ENCODE measurements around the gene GLT8D2. TPM values are rescaled to one million over a fixed set of nuclear protein-coding genes. Genes with fewer than 3 reads are reported as not detected.

GLT8D2 gene, protein sequence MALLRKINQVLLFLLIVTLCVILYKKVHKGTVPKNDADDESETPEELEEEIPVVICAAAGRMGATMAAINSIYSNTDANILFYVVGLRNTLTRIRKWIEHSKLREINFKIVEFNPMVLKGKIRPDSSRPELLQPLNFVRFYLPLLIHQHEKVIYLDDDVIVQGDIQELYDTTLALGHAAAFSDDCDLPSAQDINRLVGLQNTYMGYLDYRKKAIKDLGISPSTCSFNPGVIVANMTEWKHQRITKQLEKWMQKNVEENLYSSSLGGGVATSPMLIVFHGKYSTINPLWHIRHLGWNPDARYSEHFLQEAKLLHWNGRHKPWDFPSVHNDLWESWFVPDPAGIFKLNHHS
- 8.7 TPM for polyA plus RNA-seq (2013, experiment 1 of 2)
- 9.3 TPM for polyA plus RNA-seq (2013, experiment 2 of 2)

DNA sequence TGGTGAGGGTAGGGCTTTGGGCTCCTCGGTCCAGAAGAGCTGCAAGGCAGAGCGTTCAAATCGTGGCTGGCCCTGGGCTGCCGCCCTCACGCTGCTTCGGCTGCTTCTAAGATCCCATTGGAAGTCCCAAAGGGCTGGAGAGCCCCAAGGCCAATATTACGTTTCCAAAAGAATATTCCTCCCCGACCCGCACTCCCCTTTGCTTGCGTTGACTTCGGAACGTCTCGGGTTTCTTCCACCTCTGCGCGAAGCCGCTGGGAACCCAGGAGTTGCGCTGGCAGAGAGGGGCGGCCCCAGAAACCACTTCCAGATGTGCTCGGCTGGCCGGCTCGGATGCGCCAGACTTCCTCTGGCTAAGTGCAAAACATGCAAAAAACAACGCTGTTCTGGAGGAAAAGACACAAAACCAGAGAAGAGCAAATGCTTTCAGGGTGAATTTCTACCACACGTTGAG lies at the start of gene GLT8D2:
GLT8D2 (minus strand) TSS at position 285 of the 454 bp plus-strand sequence. CDS start 30,539 bp downstream, outside the sequence.
- Histone ChIP-seq H3K36me3 (ENCODE audit: control insufficient read depth, insufficient read depth, low read length) (no peaks in the 10 kb centered on the region), H3K27ac (ENCODE audit: low read depth, low read length, severe bottlenecking) (peak within 1 kb of the TSS; percentile 41), H3K4me3 (ENCODE audit: extremely low read depth, insufficient read depth, low read length, poor library complexity, severe bottlenecking) (peak within 1 kb of the TSS; percentile 46), H3K4me1 (ENCODE audit: control insufficient read depth, insufficient read depth, low read length, poor library complexity, severe bottlenecking) (peaks cover 12% of the 10 kb centered on the region), H3K9me3 (ENCODE audit: control insufficient read depth, low read length) (no peaks in the 10 kb centered on the region)
- 4 to 5% methylated on average over 19 to 20 of the region's 24 CpGs for WGBS, 2 experiments (ENCODE audit: insufficient coverage in 2 of 2)

- no peaks in the 10 kb centered on the region for H3K9me3 ChIP-seq (ENCODE audit: control insufficient read depth, low read length)
- no peak overlapping the region for H3K27ac ChIP-seq (ENCODE audit: low read depth, low read length, severe bottlenecking)
- WGBS, 2 experiments (ENCODE audit: insufficient coverage in 2 of 2): 100% methylated on average over 1 of the region's 2 CpGs; no CpG with 5 or more reads in 1 of the 2 experiments
- peaks cover 29% of the 10 kb centered on the region for H3K36me3 ChIP-seq (ENCODE audit: control insufficient read depth, insufficient read depth, low read length)
- H3K4me1 ChIP-seq (ENCODE audit: control insufficient read depth, insufficient read depth, low read length, poor library complexity, severe bottlenecking): no peaks in the 10 kb centered on the region
- H3K4me3 ChIP-seq (ENCODE audit: extremely low read depth, insufficient read depth, low read length, poor library complexity, severe bottlenecking): no peak overlapping the region
Observed at GRCh38 chr12:104097954-104098353, 48.0 kb upstream of the GLT8D2 start.

DNA sequence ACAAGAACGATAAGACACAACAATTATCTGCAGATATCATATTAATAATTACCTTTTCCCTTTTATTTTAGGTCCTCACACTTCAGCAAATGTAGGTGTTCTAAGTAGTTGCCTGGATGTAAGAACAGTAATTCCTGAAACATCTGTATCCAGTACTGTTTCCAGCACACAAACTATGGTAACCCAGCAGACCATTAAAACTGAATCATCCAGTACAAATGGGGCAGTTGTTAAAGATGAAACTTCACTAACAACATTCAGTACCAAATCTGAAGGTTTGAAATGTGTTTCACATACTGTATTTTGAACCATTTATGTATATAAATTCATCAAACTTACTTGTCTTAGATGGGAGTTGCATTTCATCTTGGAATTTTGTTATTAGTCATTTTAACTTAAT lies 45.3 kb upstream of the GLT8D2 start:
- peaks cover 28% of the 10 kb centered on the region for H3K36me3 ChIP-seq (ENCODE audit: control insufficient read depth, insufficient read depth, low read length)
- no peak overlapping the region for H3K4me3 ChIP-seq (ENCODE audit: extremely low read depth, insufficient read depth, low read length, poor library complexity, severe bottlenecking)
- 100% methylated on average over 1 of the region's 1 CpG; no CpG with 5 or more reads in 1 of the 2 experiments for WGBS, 2 experiments (ENCODE audit: insufficient coverage in 2 of 2)
- H3K27ac ChIP-seq (ENCODE audit: low read depth, low read length, severe bottlenecking): no peak overlapping the region
- no peaks in the 10 kb centered on the region for H3K4me1 ChIP-seq (ENCODE audit: control insufficient read depth, insufficient read depth, low read length, poor library complexity, severe bottlenecking)
- H3K9me3 ChIP-seq (ENCODE audit: control insufficient read depth, low read length): no peaks in the 10 kb centered on the region

DNA sequence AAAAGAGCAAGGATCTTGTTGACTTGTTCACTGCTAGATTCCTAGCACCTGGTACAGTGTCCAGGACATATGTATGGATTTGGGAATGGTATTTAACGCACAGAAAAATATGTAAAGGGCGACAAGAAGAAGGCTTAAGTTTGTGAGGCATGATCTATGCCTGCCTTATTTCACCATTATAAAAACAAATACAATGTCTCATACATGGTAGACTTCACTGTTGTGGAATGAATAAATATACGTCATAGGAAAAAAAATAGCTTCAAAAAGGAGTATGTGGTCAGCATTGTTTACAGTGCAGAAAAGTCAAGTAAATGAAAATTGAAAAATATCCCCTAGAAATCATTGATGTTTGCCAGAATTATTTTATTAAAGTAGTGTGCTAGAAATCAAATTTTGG lies 44.3 kb upstream of the GLT8D2 start:
- no peaks in the 10 kb centered on the region for H3K9me3 ChIP-seq (ENCODE audit: control insufficient read depth, low read length)
- WGBS, 2 experiments (ENCODE audit: insufficient coverage in 2 of 2): 100% methylated on average over 1 of the region's 3 CpGs; no CpG with 5 or more reads in 1 of the 2 experiments
- H3K27ac ChIP-seq (ENCODE audit: low read depth, low read length, severe bottlenecking): no peak overlapping the region
- no peak overlapping the region for H3K4me3 ChIP-seq (ENCODE audit: extremely low read depth, insufficient read depth, low read length, poor library complexity, severe bottlenecking)
- peaks cover 27% of the 10 kb centered on the region for H3K36me3 ChIP-seq (ENCODE audit: control insufficient read depth, insufficient read depth, low read length)
- H3K4me1 ChIP-seq (ENCODE audit: control insufficient read depth, insufficient read depth, low read length, poor library complexity, severe bottlenecking): no peaks in the 10 kb centered on the region

- Histone ChIP-seq H3K9me3 (ENCODE audit: control insufficient read depth, low read length) (no peaks in the 10 kb centered on the region), H3K27ac (ENCODE audit: low read depth, low read length, severe bottlenecking) (no peak overlapping the region), H3K4me3 (ENCODE audit: extremely low read depth, insufficient read depth, low read length, poor library complexity, severe bottlenecking) (no peak overlapping the region), H3K4me1 (ENCODE audit: control insufficient read depth, insufficient read depth, low read length, poor library complexity, severe bottlenecking) (no peaks in the 10 kb centered on the region), H3K36me3 (ENCODE audit: control insufficient read depth, insufficient read depth, low read length) (peaks cover 30% of the 10 kb centered on the region)
- 50 to 58% methylated on average over 1 of the region's 4 CpGs for WGBS, 2 experiments (ENCODE audit: insufficient coverage in 2 of 2)
Observed at GRCh38 chr12:104091136-104091535, 41.1 kb upstream of the GLT8D2 start.

DNA sequence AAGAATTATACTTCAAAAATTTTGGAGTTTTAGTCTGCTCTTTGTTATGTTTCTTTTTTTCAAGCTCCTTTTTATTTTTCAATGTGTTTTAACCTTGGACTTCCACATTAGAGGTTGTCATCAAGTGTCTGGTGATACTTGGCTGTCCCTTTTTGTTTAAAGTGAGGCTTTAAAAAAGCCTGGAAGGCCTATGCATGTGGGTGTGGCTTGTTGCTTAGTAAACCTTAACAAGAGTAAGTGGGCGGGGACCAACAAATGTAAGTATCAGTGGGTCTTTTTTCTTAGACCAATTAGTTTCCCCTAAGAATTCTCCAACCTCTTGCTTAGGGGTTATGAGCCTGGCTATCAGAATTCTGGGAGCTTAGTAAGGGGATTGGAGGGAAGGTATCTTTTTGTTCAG lies 40.7 kb upstream of the GLT8D2 start:
- WGBS, 2 experiments (ENCODE audit: insufficient coverage in 2 of 2): 100% methylated on average over 1 of the region's 1 CpG; no CpG with 5 or more reads in 1 of the 2 experiments
- H3K4me1 ChIP-seq (ENCODE audit: control insufficient read depth, insufficient read depth, low read length, poor library complexity, severe bottlenecking): no peaks in the 10 kb centered on the region
- H3K4me3 ChIP-seq (ENCODE audit: extremely low read depth, insufficient read depth, low read length, poor library complexity, severe bottlenecking): no peak overlapping the region
- H3K9me3 ChIP-seq (ENCODE audit: control insufficient read depth, low read length): no peaks in the 10 kb centered on the region
- no peak overlapping the region for H3K27ac ChIP-seq (ENCODE audit: low read depth, low read length, severe bottlenecking)
- H3K36me3 ChIP-seq (ENCODE audit: control insufficient read depth, insufficient read depth, low read length): peaks cover 30% of the 10 kb centered on the region

GRCh38 chr12:104083769-104084475 lies 33.9 kb upstream of the GLT8D2 start:
- Histone ChIP-seq H3K4me3 (ENCODE audit: extremely low read depth, insufficient read depth, low read length, poor library complexity, severe bottlenecking) (no peak overlapping the region), H3K4me1 (ENCODE audit: control insufficient read depth, insufficient read depth, low read length, poor library complexity, severe bottlenecking) (no peaks in the 10 kb centered on the region), H3K36me3 (ENCODE audit: control insufficient read depth, insufficient read depth, low read length) (peaks cover 27% of the 10 kb centered on the region), H3K27ac (ENCODE audit: low read depth, low read length, severe bottlenecking) (no peak overlapping the region), H3K9me3 (ENCODE audit: control insufficient read depth, low read length) (no peaks in the 10 kb centered on the region)
- 94 to 95% methylated on average over 6 to 7 of the region's 8 CpGs for WGBS, 2 experiments (ENCODE audit: insufficient coverage in 2 of 2)

DNA sequence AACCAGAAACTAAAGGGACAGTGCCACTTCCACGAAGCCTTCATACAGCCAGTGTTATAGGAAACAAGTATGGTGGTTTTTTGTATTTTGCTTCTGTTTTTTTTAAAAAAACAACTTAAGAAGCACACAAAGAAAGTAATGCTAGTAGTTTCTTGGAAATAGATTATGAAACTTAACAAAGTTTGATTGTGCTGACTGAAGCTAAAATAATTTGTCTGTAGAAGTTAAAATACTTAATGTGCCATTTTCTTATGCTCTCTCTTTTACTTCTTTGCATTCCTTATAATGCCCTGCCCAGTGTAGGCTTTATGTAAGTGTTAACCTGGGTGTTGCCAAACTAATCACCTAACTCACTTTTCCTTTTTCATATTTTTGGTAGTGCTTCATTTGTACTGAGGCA lies 30.8 kb upstream of the GLT8D2 start:
- no peak overlapping the region for H3K4me3 ChIP-seq (ENCODE audit: extremely low read depth, insufficient read depth, low read length, poor library complexity, severe bottlenecking)
- H3K27ac ChIP-seq (ENCODE audit: low read depth, low read length, severe bottlenecking): no peak overlapping the region
- no CpG with 5 or more reads among the region's 1 CpG for WGBS, 2 experiments (ENCODE audit: insufficient coverage in 2 of 2)
- no peaks in the 10 kb centered on the region for H3K9me3 ChIP-seq (ENCODE audit: control insufficient read depth, low read length)
- H3K36me3 ChIP-seq (ENCODE audit: control insufficient read depth, insufficient read depth, low read length): peaks cover 17% of the 10 kb centered on the region
- H3K4me1 ChIP-seq (ENCODE audit: control insufficient read depth, insufficient read depth, low read length, poor library complexity, severe bottlenecking): no peaks in the 10 kb centered on the region

DNA sequence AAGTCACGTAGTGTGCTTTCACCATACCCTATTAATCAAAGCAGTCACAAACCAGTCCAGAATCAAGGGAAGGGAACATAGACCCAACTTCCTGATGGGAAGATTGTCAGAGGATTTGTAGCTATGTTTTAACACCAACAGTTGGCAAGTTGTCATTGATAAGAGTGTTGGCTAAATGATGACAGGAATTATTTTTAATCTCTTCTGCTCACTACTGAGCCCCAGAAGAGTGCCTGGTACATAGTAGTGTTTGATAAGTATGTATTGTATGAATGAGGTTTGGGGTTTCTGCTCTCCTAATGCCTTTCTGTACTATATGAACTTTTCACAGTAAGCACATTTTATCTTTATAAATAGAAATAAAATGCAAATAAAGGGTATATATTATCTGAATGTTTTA lies 29.0 kb upstream of the GLT8D2 start:
- Histone ChIP-seq H3K4me1 (ENCODE audit: control insufficient read depth, insufficient read depth, low read length, poor library complexity, severe bottlenecking) (no peaks in the 10 kb centered on the region), H3K9me3 (ENCODE audit: control insufficient read depth, low read length) (no peaks in the 10 kb centered on the region), H3K27ac (ENCODE audit: low read depth, low read length, severe bottlenecking) (no peak overlapping the region), H3K4me3 (ENCODE audit: extremely low read depth, insufficient read depth, low read length, poor library complexity, severe bottlenecking) (no peak overlapping the region), H3K36me3 (ENCODE audit: control insufficient read depth, insufficient read depth, low read length) (peaks cover 17% of the 10 kb centered on the region)
- no CpG with 5 or more reads among the region's 1 CpG for WGBS, 2 experiments (ENCODE audit: insufficient coverage in 2 of 2)

DNA sequence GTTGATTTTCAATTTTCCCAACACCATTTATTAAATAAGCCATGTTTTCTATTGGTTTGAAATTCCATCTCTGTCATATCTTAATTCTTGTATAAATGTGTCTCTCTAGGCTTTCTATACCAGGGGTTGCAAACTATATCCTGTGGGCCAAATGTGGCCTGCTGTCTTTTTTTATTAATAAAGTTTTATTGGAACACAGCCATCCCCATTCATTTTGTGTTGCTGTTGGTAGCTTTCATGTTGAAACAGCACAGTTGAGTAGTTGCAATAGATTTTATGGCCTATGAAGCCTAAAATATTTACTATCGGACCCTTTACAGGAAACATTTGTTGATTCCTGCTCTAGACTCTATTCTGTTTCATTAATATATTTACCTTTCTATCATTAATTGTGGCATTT lies 23.7 kb upstream of the GLT8D2 start:
- Histone ChIP-seq H3K4me3 (ENCODE audit: extremely low read depth, insufficient read depth, low read length, poor library complexity, severe bottlenecking) (no peak overlapping the region), H3K27ac (ENCODE audit: low read depth, low read length, severe bottlenecking) (no peak overlapping the region), H3K4me1 (ENCODE audit: control insufficient read depth, insufficient read depth, low read length, poor library complexity, severe bottlenecking) (no peaks in the 10 kb centered on the region), H3K9me3 (ENCODE audit: control insufficient read depth, low read length) (no peaks in the 10 kb centered on the region), H3K36me3 (ENCODE audit: control insufficient read depth, insufficient read depth, low read length) (peaks cover 10% of the 10 kb centered on the region)
- no CpG with 5 or more reads among the region's 1 CpG for WGBS, 2 experiments (ENCODE audit: insufficient coverage in 2 of 2)

Measured in mesodermal cell (in vitro differentiated cells).